Sigmoid colon (tissue), 7 donors: ENCODE data around the gene FBN3. TPM values are rescaled to one million over a fixed set of nuclear protein-coding genes. Genes with fewer than 3 reads are reported as not detected.

Experiments used
- DNase-seq: peaks from one replicate; pipeline ENCODE4 v3.0.0-alpha.2; 2019
- H3K27ac ChIP-seq, 4 donors: fragments of 200-600 bp; sonication (generic); one replicate each; pipeline ENCODE4 v1.5.1; 2016 to 2019; ENCODE audit warnings: mild to moderate bottlenecking in 1 of 4
- H3K27me3 ChIP-seq, 3 donors: fragments of 200-600 bp; sonication (generic); one replicate each; pipeline ENCODE4 v1.5.1; 2019; ENCODE audit warnings: mild to moderate bottlenecking in 1 of 3
- H3K36me3 ChIP-seq, 4 donors: fragments of 200-600 bp; sonication (generic); one replicate each; pipeline ENCODE4 v1.5.1; 2016 to 2019
- H3K4me1 ChIP-seq, 4 donors: fragments of 200-600 bp; sonication (generic); one replicate each; pipeline ENCODE4 v1.5.1; 2017 to 2019
- H3K4me3 ChIP-seq, 4 donors: fragments of 200-600 bp; sonication (generic); one replicate each; pipeline ENCODE4 v1.5.1; 2017 to 2019; ENCODE audit warnings: mild to moderate bottlenecking in 2 of 4, moderate library complexity in 1 of 4
- H3K9me3 ChIP-seq, 4 donors: fragments of 200-600 bp in 3 of 4; sonication (generic) in 3 of 4; one replicate each; pipeline versions ENCODE4 v1.5.1 to v1.6.1; 2013 to 2019
- EP300 ChIP-seq, 4 donors: sonication (generic); formaldehyde crosslinking; IDR thresholded peaks; one replicate each; pipeline ENCODE4 v1.6.1; 2017; ENCODE audit warnings: antibody characterized with exemption in 4 of 4
- POLR2A ChIP-seq, 2 donors: fragments of 450-650 bp; IDR thresholded peaks; one replicate each; pipeline ENCODE4 v1.6.1; 2016; ENCODE audit warnings: antibody characterized with exemption in 2 of 2, mild to moderate bottlenecking in 2 of 2, moderate library complexity in 2 of 2
- POLR2AphosphoS5 ChIP-seq, 4 donors: sonication (generic); formaldehyde crosslinking; IDR thresholded peaks; one replicate each; pipeline ENCODE4 v1.6.1; 2017; ENCODE audit warnings: antibody characterized with exemption in 4 of 4
- WGBS, 2 donors: extraction: QIAGEN DNeasy Blood & Tissue Kit; methylation state at CpG; one replicate each; pipeline ENCODE4 v1.1.7; 2013; 5-methylcytosine and 5-hydroxymethylcytosine counted together
- intact Hi-C: fragments of 100-400 bp; cut with DNase I; formaldehyde crosslinking; loops from one replicate; pipeline ENCODE4 v1.15.1; 2023
- polyA plus RNA-seq, 3 donors: library from polyadenylated mRNA; stranded (reverse); fragments of 200-250 nt; gene quantifications; one replicate each; pipeline ENCODE4 v1.2.3, GENCODE V29; 2013
- total RNA-seq, 4 donors: library from RNA; depleted of rRNA; stranded (reverse); fragments of >200 nt; gene quantifications; one replicate each; pipeline ENCODE4 v1.1.0, GENCODE V29; 2016
- TF ChIP-seq, protein P1 (sequence below), 4 experiments: fragments of 450-650 bp in 3 of 4; fragments of 200-600 bp in 1 of 4; IDR thresholded peaks; one replicate each; pipeline ENCODE4 v1.5.1; 2016 to 2019; ENCODE audit warnings: antibody characterized with exemption in 4 of 4, mild to moderate bottlenecking in 3 of 4, moderate library complexity in 2 of 4
- donor health status: healthy with polysubstance abuse.
- donor health status: Bipolar disorder and iron deficiency.
- donor health status: healthy.

The FBN3 gene
- total and polyA plus RNA-seq, 7 donors = 0.06 TPM; not detected in 6

DNA sequence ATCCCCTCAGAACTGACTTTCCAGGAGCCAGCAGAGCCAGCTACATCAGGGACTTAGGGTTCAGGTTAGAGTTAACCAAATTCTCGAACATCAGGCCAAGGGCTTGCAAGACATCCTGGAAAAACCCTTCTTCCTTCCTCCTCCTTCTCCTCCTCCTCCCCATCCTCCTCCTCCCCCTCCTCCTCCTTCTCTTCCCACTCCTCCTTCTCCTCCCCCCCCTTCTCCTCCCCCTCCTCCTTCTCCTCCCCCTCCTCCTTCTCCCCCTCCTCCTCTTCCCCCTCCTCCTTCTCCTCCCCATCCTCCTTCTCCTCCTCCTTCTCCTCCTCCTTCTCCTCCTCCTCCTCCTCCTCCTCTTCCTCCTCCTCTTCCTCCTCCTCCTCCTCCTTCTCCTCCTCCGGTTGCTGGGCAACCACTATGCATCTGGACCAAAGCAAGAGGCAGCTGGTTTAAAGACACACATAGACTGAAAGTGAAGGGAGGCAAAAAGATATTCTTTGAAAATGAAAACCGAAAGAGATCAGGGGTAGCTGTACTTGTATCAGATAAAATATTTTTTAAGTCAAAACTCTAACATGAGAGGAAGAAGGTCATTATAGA, 102.7 kb downstream of the FBN3 start:
- TF ChIP-seq EP300 (IDR thresholded peaks at IDR 0.05) = no peak
- TF ChIP-seq POLR2AphosphoS5 (IDR thresholded peaks at IDR 0.05) = no peak
- TF ChIP-seq POLR2A (IDR thresholded peaks at IDR 0.05) = no peak
- TF ChIP-seq, protein P1, sequence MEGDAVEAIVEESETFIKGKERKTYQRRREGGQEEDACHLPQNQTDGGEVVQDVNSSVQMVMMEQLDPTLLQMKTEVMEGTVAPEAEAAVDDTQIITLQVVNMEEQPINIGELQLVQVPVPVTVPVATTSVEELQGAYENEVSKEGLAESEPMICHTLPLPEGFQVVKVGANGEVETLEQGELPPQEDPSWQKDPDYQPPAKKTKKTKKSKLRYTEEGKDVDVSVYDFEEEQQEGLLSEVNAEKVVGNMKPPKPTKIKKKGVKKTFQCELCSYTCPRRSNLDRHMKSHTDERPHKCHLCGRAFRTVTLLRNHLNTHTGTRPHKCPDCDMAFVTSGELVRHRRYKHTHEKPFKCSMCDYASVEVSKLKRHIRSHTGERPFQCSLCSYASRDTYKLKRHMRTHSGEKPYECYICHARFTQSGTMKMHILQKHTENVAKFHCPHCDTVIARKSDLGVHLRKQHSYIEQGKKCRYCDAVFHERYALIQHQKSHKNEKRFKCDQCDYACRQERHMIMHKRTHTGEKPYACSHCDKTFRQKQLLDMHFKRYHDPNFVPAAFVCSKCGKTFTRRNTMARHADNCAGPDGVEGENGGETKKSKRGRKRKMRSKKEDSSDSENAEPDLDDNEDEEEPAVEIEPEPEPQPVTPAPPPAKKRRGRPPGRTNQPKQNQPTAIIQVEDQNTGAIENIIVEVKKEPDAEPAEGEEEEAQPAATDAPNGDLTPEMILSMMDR (IDR thresholded peaks at IDR 0.05) = no peak
- intact Hi-C loops = no loop called here
- Histone ChIP-seq H3K9me3 (no peaks in the 10 kb centered on the region), H3K27me3 (peaks cover 0 to 14% (median 0%) of the 10 kb centered on the region in 3 donors), H3K4me3 (no peak overlapping the region), H3K27ac (no peak overlapping the region), H3K4me1 (peaks cover 0 to 12% (median 7%) of the 10 kb centered on the region in 4 donors), H3K36me3 (no peaks in the 10 kb centered on the region)
- WGBS, 2 donors = 55 to 72% methylated on average over 3 of the region's 3 CpGs
- no peak for DNase-seq

DNA sequence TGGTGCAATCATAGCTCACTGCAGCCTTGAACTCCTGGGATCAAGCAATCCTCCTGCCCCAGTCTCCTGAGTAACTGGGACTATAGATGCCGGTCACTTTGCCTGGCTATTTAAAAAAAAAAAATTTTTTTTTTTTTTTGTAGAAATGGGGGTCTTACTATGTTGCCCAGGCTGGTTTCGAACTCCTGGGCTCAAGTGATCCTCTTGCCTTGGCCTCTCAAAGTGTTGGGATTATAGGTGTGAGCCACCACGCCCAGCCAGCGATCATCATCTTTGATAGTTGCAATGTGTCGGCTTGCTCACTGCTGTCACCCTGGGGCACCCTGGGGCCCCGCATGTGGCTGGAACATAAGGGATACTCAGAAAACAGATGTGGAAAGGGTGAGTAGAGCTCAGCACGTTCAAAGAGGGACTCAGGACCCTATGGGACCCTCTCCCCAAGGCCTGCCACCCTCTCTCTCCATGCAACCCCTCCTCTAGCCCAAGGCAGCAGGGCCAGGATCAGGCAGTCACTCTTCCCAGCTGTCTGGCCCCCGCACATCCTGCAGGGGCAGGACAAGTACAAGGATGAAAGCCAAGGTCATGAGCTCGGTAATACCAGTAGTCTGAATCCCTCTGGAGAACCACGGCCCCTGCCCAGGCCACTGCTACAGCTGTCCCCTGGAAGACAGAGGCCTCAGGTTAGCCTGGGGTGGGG, 103.4 kb downstream of the FBN3 start:
- 53 to 77% methylated on average over 10 of the region's 10 CpGs for WGBS, 2 donors
- Histone ChIP-seq H3K4me1 (peaks cover 0 to 12% (median 7%) of the 10 kb centered on the region in 4 donors), H3K4me3 (no peak overlapping the region), H3K9me3 (no peaks in the 10 kb centered on the region), H3K27me3 (peaks cover 0 to 14% (median 0%) of the 10 kb centered on the region in 3 donors), H3K27ac (no peak overlapping the region), H3K36me3 (no peaks in the 10 kb centered on the region)
- TF ChIP-seq EP300 (IDR thresholded peaks at IDR 0.05) (no peak), POLR2AphosphoS5 (IDR thresholded peaks at IDR 0.05) (no peak), POLR2A (IDR thresholded peaks at IDR 0.05) (no peak)
- TF ChIP-seq, protein P1 (IDR thresholded peaks at IDR 0.05) = no peak
- intact Hi-C loops = no loop called here
- DNase-seq = no peak

DNA sequence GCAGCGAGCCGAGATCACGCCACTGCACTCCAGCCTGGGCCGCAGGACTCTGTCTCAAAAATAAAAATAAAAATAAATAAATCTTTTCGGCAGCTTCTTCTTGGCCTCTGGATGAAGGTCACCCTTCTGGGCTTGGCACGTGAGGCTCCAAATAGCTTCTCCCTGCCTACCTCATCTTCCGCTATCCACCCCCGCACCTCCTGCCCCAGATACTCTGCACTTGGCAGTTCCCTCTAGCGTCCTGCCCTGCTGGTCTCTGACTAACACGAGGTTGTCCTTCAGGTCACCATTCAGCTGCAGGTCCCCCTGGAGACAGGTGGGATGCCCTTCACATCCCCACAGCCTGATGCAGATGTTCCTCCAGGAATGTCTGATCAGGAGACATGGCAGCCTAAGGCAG, 105.4 kb downstream of the FBN3 start:
- no peaks in the 10 kb centered on the region for H3K27me3 ChIP-seq
- DNase-seq = no peak

DNA sequence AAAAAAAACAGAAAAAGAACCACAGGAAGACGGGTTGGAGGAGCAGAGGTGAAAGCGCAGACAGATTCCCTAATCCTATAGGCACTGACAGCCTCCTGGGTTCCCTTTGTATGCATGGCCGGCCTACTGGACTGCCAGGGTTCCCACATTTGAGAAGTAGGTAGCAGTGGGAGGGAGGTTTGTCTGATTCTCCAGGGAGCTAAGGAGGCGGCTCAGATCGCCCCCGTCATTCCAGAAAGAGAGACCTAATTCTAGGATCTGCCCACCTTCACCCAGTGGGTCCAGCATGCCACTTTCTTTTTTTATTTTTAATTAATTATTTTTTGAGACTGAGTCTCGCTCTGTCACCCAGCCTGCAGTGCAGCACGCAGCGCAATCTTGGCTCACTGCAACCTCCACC, 106.5 kb downstream of the FBN3 start:
- H3K27me3 ChIP-seq = no peaks in the 10 kb centered on the region
- no peaks in the 10 kb centered on the region for H3K4me1 ChIP-seq
- no peaks in the 10 kb centered on the region for H3K9me3 ChIP-seq
- TF ChIP-seq POLR2AphosphoS5 (IDR thresholded peaks at IDR 0.05) = no peak
- TF ChIP-seq, protein P1 (IDR thresholded peaks at IDR 0.05) = no peak
- no peak for TF ChIP-seq EP300 (IDR thresholded peaks at IDR 0.05)
- TF ChIP-seq POLR2A (IDR thresholded peaks at IDR 0.05) = no peak
- H3K27ac ChIP-seq = no peak overlapping the region
- DNase-seq = no peak
- 88 to 95% methylated on average over 9 of the region's 9 CpGs for WGBS, 2 donors
- H3K36me3 ChIP-seq = no peaks in the 10 kb centered on the region
- intact Hi-C loops = no loop called here
- no peak overlapping the region for H3K4me3 ChIP-seq

More for the DNA sequence above, 105.4 kb downstream of the FBN3 start:
- 83 to 87% methylated on average over 10 of the region's 10 CpGs for WGBS, 2 donors
- Histone ChIP-seq H3K9me3 (no peaks in the 10 kb centered on the region), H3K36me3 (no peaks in the 10 kb centered on the region), H3K4me3 (no peak overlapping the region), H3K4me1 (no peaks in the 10 kb centered on the region), H3K27ac (no peak overlapping the region)
- intact Hi-C loops = no loop called here
- TF ChIP-seq POLR2A (IDR thresholded peaks at IDR 0.05) = no peak
- no peak for TF ChIP-seq EP300 (IDR thresholded peaks at IDR 0.05)
- TF ChIP-seq, protein P1 (IDR thresholded peaks at IDR 0.05) = no peak
- no peak for TF ChIP-seq POLR2AphosphoS5 (IDR thresholded peaks at IDR 0.05)
